Adipocyte (in vitro differentiated cells): ENCODE measurements around the gene CTPS1.
A peak's percentile ranks its signal among the peaks of the same experiment; 100 is the strongest.

ENCODE experiments used
- DNase-seq: peaks from one replicate; pipeline ENCODE4 v3.0.0-alpha.2; 2015; ENCODE audit warnings: low read depth
- H3K27me3 ChIP-seq: replicated peaks from 2 replicates; pipeline ENCODE4 v1.7.0; 2013; ENCODE audit warnings: mild to moderate bottlenecking, low read length, moderate library complexity; ENCODE audit not compliant: control insufficient read depth, insufficient read depth
- H3K36me3 ChIP-seq: 2 replicates; pipeline ENCODE4 v1.7.0; 2013; ENCODE audit warnings: low read length, mild to moderate bottlenecking, moderate library complexity; ENCODE audit not compliant: control insufficient read depth, insufficient read depth, severe bottlenecking
- H3K4me1 ChIP-seq: 2 replicates; pipeline ENCODE4 v1.7.0; 2013; ENCODE audit warnings: mild to moderate bottlenecking, low read length, moderate library complexity; ENCODE audit not compliant: control insufficient read depth, insufficient read depth
- H3K4me3 ChIP-seq: 2 replicates; pipeline ENCODE4 v1.7.0; 2013; ENCODE audit warnings: mild to moderate bottlenecking, low read length, moderate library complexity
- H3K9ac ChIP-seq: 2 replicates; pipeline ENCODE4 v1.7.0; 2013; ENCODE audit warnings: mild to moderate bottlenecking, low read length, moderate library complexity
- H3K9me3 ChIP-seq: 2 replicates; pipeline ENCODE4 v1.7.0; 2013; ENCODE audit warnings: mild to moderate bottlenecking, low read length, moderate library complexity; ENCODE audit not compliant: control insufficient read depth

The CTPS1 gene

GRCh38 chr1:40948741-40949443 lies 30.6 kb upstream of the CTPS1 start:
- Histone ChIP-seq H3K27me3 (peaks cover 15% of the 10 kb centered on the region), H3K36me3 (no peaks in the 10 kb centered on the region), H3K9ac (peak overlapping the region; percentile 20), H3K4me1 (peaks cover 22% of the 10 kb centered on the region), H3K9me3 (peaks cover 8% of the 10 kb centered on the region), H3K4me3 (no peak overlapping the region)
- DNase-seq = peak; percentile 63

GRCh38 chr1:40949563-40949962 lies 29.9 kb upstream of the CTPS1 start:
- no peak overlapping the region for H3K9ac ChIP-seq

GRCh38 chr1:40951943-40952743 lies 27.4 kb upstream of the CTPS1 start:
- H3K9ac ChIP-seq = no peak overlapping the region
- DNase-seq = peak; percentile 79
- H3K4me1 ChIP-seq = peaks cover 8% of the 10 kb centered on the region

More at GRCh38 chr1:40949563-40949962, 29.9 kb upstream of the CTPS1 start:
- no peak for DNase-seq
- no peaks in the 10 kb centered on the region for H3K36me3 ChIP-seq
- H3K9me3 ChIP-seq = peaks cover 8% of the 10 kb centered on the region
- H3K4me3 ChIP-seq = no peak overlapping the region
- peaks cover 22% of the 10 kb centered on the region for H3K27me3 ChIP-seq
- H3K4me1 ChIP-seq = peaks cover 15% of the 10 kb centered on the region

GRCh38 chr1:40952744-40953315 lies 26.7 kb upstream of the CTPS1 start:
- Histone ChIP-seq H3K9me3 (no peaks in the 10 kb centered on the region), H3K36me3 (no peaks in the 10 kb centered on the region), H3K4me3 (no peak overlapping the region), H3K27me3 (peaks cover 25% of the 10 kb centered on the region), H3K9ac (no peak overlapping the region), H3K4me1 (peaks cover 8% of the 10 kb centered on the region)
- DNase-seq = no peak

More at GRCh38 chr1:40951943-40952743, 27.4 kb upstream of the CTPS1 start:
- H3K36me3 ChIP-seq = no peaks in the 10 kb centered on the region
- H3K4me3 ChIP-seq = no peak overlapping the region
- H3K9me3 ChIP-seq = no peaks in the 10 kb centered on the region
- peaks cover 25% of the 10 kb centered on the region for H3K27me3 ChIP-seq

- H3K9me3 ChIP-seq = no peaks in the 10 kb centered on the region
Observed at GRCh38 chr1:40954626-40955025, 24.9 kb upstream of the CTPS1 start.

GRCh38 chr1:40955266-40955665 lies 24.2 kb upstream of the CTPS1 start:
- DNase-seq = no peak
- no peaks in the 10 kb centered on the region for H3K4me1 ChIP-seq
- no peak overlapping the region for H3K9ac ChIP-seq
- no peaks in the 10 kb centered on the region for H3K9me3 ChIP-seq
- H3K4me3 ChIP-seq = no peak overlapping the region
- no peaks in the 10 kb centered on the region for H3K36me3 ChIP-seq
- H3K27me3 ChIP-seq = peaks cover 25% of the 10 kb centered on the region

More at GRCh38 chr1:40954626-40955025, 24.9 kb upstream of the CTPS1 start:
- H3K9ac ChIP-seq = no peak overlapping the region
- DNase-seq = no peak
- H3K4me1 ChIP-seq = no peaks in the 10 kb centered on the region
- H3K36me3 ChIP-seq = no peaks in the 10 kb centered on the region
- H3K4me3 ChIP-seq = no peak overlapping the region
- peaks cover 25% of the 10 kb centered on the region for H3K27me3 ChIP-seq

- Histone ChIP-seq H3K4me1 (no peaks in the 10 kb centered on the region), H3K9me3 (no peaks in the 10 kb centered on the region), H3K4me3 (no peak overlapping the region), H3K36me3 (no peaks in the 10 kb centered on the region), H3K9ac (no peak overlapping the region), H3K27me3 (peaks cover 25% of the 10 kb centered on the region)
- no peak for DNase-seq
Observed at GRCh38 chr1:40956407-40956806, 23.1 kb upstream of the CTPS1 start.

- Histone ChIP-seq H3K36me3 (no peaks in the 10 kb centered on the region), H3K9ac (no peak overlapping the region), H3K4me3 (no peak overlapping the region), H3K9me3 (no peaks in the 10 kb centered on the region), H3K4me1 (no peaks in the 10 kb centered on the region), H3K27me3 (peaks cover 11% of the 10 kb centered on the region)
- DNase-seq = no peak
Observed at GRCh38 chr1:40958210-40958609, 21.3 kb upstream of the CTPS1 start.

GRCh38 chr1:40965531-40965930 lies 14.0 kb upstream of the CTPS1 start:
- no peaks in the 10 kb centered on the region for H3K4me1 ChIP-seq
- DNase-seq = no peak
- H3K36me3 ChIP-seq = no peaks in the 10 kb centered on the region
- no peak overlapping the region for H3K9ac ChIP-seq
- H3K4me3 ChIP-seq = no peak overlapping the region
- no peaks in the 10 kb centered on the region for H3K9me3 ChIP-seq
- H3K27me3 ChIP-seq = no peaks in the 10 kb centered on the region

GRCh38 chr1:40966417-40966816 lies 13.1 kb upstream of the CTPS1 start:
- no peak for DNase-seq
- Histone ChIP-seq H3K4me3 (no peak overlapping the region), H3K4me1 (no peaks in the 10 kb centered on the region), H3K9ac (no peak overlapping the region), H3K27me3 (no peaks in the 10 kb centered on the region), H3K9me3 (no peaks in the 10 kb centered on the region), H3K36me3 (no peaks in the 10 kb centered on the region)

- no peak overlapping the region for H3K4me3 ChIP-seq
- no peaks in the 10 kb centered on the region for H3K4me1 ChIP-seq
- H3K9ac ChIP-seq = no peak overlapping the region
- DNase-seq = no peak
- no peaks in the 10 kb centered on the region for H3K9me3 ChIP-seq
- no peaks in the 10 kb centered on the region for H3K27me3 ChIP-seq
- no peaks in the 10 kb centered on the region for H3K36me3 ChIP-seq
Observed at GRCh38 chr1:40969445-40969844, 10.1 kb upstream of the CTPS1 start.
